Measurements from ENCODE around the gene ZDHHC14.

Gene ZDHHC14

DNA sequence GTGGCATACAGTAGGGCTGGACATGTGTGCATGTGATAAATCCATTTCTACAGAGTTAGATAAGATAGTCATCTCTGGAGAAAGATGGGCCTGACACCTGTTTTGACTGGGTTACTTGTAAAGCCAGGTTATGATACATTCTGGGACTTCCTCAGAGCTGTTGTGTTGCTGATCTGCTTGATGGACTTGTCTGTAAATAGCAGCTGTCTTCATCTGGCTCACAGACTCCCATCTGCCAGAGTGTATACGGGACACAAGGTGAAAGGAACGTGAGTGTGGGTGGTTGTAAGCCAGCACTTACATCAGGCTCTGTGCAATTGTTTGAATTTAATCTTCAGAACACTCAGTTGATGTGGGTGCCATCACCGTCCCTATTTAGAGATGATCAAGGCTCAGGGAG, 49.8 kb downstream of the ZDHHC14 start:
- Histone ChIP-seq H3K27me3 (ENCODE audit: low read depth) (no peaks in the 10 kb centered on the region), H3K4me3 (no peak overlapping the region), H3K9me3 (no peaks in the 10 kb centered on the region), H3K4me1 (peaks cover 12% of the 10 kb centered on the region), H3K36me3 (replicated peaks) (no peaks in the 10 kb centered on the region)
- no peak for DNase-seq (ENCODE audit: low spot score in 2 of 2)
- in situ Hi-C loops (cut with MboI; ENCODE audit: low sequenced_read_pairs) = no loop called here

DNA sequence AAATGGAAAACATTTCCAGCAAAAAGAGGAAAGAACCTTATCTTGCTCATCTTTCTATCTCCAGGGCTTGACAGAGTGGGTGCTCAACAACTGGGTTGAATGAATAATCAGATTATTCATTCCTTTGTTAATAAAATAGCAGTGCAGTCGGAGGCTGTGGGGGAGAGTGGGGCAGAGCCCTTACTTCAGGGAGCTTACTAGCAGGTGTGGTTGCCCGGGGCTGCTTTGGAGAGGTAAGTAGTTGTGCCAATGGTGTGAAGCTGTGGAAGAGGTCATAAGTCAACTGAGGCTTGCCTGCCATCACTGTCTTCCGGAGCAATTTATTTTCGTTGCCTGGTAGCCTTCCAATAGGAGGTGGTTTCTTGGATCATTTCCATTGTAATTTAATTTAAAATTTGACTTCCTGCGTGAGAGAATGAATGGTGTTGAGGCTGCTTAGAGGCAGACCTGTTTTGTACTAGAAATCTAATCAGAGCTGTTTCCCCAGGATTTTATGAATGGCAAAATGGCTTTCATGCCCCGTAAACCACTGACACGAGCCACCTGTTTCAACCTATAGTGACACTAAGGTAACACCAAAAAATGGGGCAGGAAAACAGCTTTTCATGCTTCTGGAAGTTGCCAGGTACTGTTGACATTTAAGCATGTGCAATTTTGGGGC, 51.4 kb downstream of the ZDHHC14 start:
- no peaks in the 10 kb centered on the region for H3K27me3 ChIP-seq (ENCODE audit: low read depth)
- H3K9me3 ChIP-seq = no peaks in the 10 kb centered on the region
- peaks cover 12% of the 10 kb centered on the region for H3K4me1 ChIP-seq
- H3K4me3 ChIP-seq = no peak overlapping the region
- H3K36me3 ChIP-seq (replicated peaks) = no peaks in the 10 kb centered on the region
- DNase-seq (ENCODE audit: low spot score in 2 of 2) = peak; percentile 59 to 74
- in situ Hi-C loops (cut with MboI; ENCODE audit: low sequenced_read_pairs) = no loop called here

DNA sequence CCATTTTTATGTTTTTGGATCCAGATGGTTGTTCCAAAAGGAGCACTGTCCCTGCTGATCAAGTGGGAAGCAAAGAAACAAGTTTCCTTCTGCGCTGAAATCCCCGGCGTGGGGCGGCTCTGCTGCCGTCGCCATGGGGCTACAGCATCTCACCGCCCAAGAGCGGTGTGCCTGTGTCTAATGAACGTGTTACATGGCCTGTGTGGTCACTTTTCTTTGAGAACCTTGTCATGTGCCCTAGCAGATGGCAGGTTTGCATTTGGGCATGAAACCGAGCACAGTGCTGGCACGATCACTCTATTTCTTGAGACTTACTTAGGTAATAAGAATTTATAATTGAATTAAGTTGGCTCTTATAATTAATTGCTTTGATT, 51.9 kb downstream of the ZDHHC14 start:
- in situ Hi-C loops (cut with MboI; ENCODE audit: low sequenced_read_pairs) = no loop called here
- Histone ChIP-seq H3K27me3 (ENCODE audit: low read depth) (no peaks in the 10 kb centered on the region), H3K9me3 (no peaks in the 10 kb centered on the region), H3K4me3 (no peak overlapping the region), H3K4me1 (peaks cover 15% of the 10 kb centered on the region), H3K36me3 (replicated peaks) (no peaks in the 10 kb centered on the region)
- no peak for DNase-seq (ENCODE audit: low spot score in 2 of 2)

DNA sequence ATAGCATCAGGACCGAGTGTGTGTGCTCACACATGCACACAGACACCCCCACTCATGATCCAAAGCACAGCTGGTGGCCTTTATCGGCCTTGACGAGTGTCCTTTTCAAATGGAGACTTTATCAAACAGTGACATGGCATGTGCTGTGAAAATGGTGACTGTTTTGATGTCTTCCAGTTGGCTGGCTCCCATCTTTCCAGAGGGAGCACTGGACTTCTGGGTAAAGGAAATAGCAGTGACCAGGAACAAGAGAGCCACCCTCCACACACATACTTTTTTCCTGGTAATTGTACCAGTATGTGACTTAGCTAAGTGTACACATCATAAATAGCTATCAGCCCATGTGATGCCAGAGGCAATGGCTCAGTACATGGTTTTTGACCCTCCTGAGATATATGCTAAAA, 52.7 kb downstream of the ZDHHC14 start:
- Histone ChIP-seq H3K27me3 (ENCODE audit: low read depth) (no peaks in the 10 kb centered on the region), H3K4me3 (no peak overlapping the region), H3K4me1 (peaks cover 15% of the 10 kb centered on the region), H3K9me3 (no peaks in the 10 kb centered on the region), H3K36me3 (replicated peaks) (no peaks in the 10 kb centered on the region)
- no peak for DNase-seq (ENCODE audit: low spot score in 2 of 2)
- in situ Hi-C loops (cut with MboI; ENCODE audit: low sequenced_read_pairs) = no loop called here

GRCh38 chr6:157434349-157435033, 53.5 kb downstream of the ZDHHC14 start:
- no peak for DNase-seq (ENCODE audit: low spot score in 2 of 2)
- Histone ChIP-seq H3K36me3 (replicated peaks) (no peaks in the 10 kb centered on the region), H3K4me3 (no peak overlapping the region), H3K9me3 (no peaks in the 10 kb centered on the region), H3K4me1 (peaks cover 15% of the 10 kb centered on the region), H3K27me3 (ENCODE audit: low read depth) (no peaks in the 10 kb centered on the region)
- in situ Hi-C loops (cut with MboI; ENCODE audit: low sequenced_read_pairs) = no loop called here

DNA sequence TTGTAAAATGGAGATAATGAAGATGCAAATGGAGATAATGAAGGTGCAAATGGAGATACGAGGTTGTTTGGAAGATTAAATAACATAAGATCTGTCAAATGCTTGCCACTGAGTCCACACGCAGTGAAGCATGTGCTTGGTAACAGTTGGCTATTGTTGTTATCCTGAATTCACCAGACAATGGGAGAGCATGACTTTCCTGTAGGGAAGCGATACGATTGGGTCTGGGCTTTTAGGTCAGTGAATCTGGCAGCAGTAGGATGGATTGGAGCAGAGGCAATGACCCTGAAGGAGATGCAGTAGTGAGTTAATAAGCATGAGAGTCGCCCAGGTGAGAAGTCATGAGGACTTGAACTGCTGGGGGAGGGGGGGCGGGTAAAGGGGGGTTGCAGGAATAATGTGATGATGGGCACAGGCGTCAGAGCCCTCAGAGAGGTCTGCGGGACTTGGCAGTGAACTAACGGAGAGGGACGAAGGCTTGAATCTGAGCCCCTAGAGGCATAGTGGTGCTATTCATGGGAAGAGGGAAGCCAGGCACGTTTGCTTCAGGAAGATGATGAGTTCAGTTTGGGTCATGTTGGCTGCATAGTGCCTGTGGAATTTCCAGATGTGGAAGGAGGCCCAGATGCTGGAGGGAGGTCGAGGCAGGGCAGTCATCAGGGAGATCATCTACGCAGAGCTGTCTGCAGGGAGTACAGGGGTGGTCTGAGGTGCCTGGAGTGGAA, 55.4 kb downstream of the ZDHHC14 start:
- Histone ChIP-seq H3K27me3 (ENCODE audit: low read depth) (no peaks in the 10 kb centered on the region; the same call in 1 of the 2 replicates), H3K4me3 (no peak overlapping the region), H3K9me3 (no peaks in the 10 kb centered on the region), H3K4me1 (peaks cover 15% of the 10 kb centered on the region), H3K36me3 (replicated peaks) (no peaks in the 10 kb centered on the region)
- in situ Hi-C loops (cut with MboI; ENCODE audit: low sequenced_read_pairs) = no loop called here
- no peak for DNase-seq (ENCODE audit: low spot score in 2 of 2)

GRCh38 chr6:157436944-157437336, 56.0 kb downstream of the ZDHHC14 start:
- Histone ChIP-seq H3K4me3 (no peak overlapping the region), H3K4me1 (peaks cover 11% of the 10 kb centered on the region), H3K36me3 (replicated peaks) (no peaks in the 10 kb centered on the region), H3K9me3 (no peaks in the 10 kb centered on the region), H3K27me3 (ENCODE audit: low read depth) (no peaks in the 10 kb centered on the region; the same call in 1 of the 2 replicates)
- in situ Hi-C loops (cut with MboI; ENCODE audit: low sequenced_read_pairs) = no loop called here
- no peak for DNase-seq (ENCODE audit: low spot score in 2 of 2)

GRCh38 chr6:157438611-157439111, 57.7 kb downstream of the ZDHHC14 start:
- DNase-seq (ENCODE audit: low spot score in 2 of 2) = no peak
- in situ Hi-C loops (cut with MboI; ENCODE audit: low sequenced_read_pairs) = no loop called here
- H3K27me3 ChIP-seq (ENCODE audit: low read depth) = no peaks in the 10 kb centered on the region; the same call in 1 of the 2 replicates
- H3K4me3 ChIP-seq = no peak overlapping the region
- 0 out of 2 replicates have a peak, but pooled peaks cover 2% of the 10 kb centered on the region for H3K4me1 ChIP-seq
- H3K36me3 ChIP-seq (replicated peaks) = no peaks in the 10 kb centered on the region
- H3K9me3 ChIP-seq = no peaks in the 10 kb centered on the region

- 0 out of 2 replicates have a peak, but pooled peaks cover 2% of the 10 kb centered on the region for H3K4me1 ChIP-seq
- no peaks in the 10 kb centered on the region for H3K36me3 ChIP-seq (replicated peaks)
These were observed 59.2 kb downstream of the ZDHHC14 start for GRCh38 chr6:157440171-157440570.

GRCh38 chr6:157442291-157442690, 61.3 kb downstream of the ZDHHC14 start:
- in situ Hi-C loops (cut with MboI; ENCODE audit: low sequenced_read_pairs) = no loop called here
- no peak overlapping the region for H3K4me3 ChIP-seq
- H3K9me3 ChIP-seq = no peaks in the 10 kb centered on the region
- no peaks in the 10 kb centered on the region; the same call in 1 of the 2 replicates for H3K27me3 ChIP-seq (ENCODE audit: low read depth)
- DNase-seq (ENCODE audit: low spot score in 2 of 2) = no peak
- H3K36me3 ChIP-seq (replicated peaks) = no peaks in the 10 kb centered on the region
- H3K4me1 ChIP-seq = 0 out of 2 replicates have a peak, but pooled peaks cover 2% of the 10 kb centered on the region

More at GRCh38 chr6:157440171-157440570, 59.2 kb downstream of the ZDHHC14 start:
- no peak for DNase-seq (ENCODE audit: low spot score in 2 of 2)
- H3K9me3 ChIP-seq = no peaks in the 10 kb centered on the region
- H3K4me3 ChIP-seq = no peak overlapping the region
- in situ Hi-C loops (cut with MboI; ENCODE audit: low sequenced_read_pairs) = no loop called here
- no peaks in the 10 kb centered on the region; the same call in 1 of the 2 replicates for H3K27me3 ChIP-seq (ENCODE audit: low read depth)

- in situ Hi-C loops (cut with MboI; ENCODE audit: low sequenced_read_pairs) = no loop called here
- H3K36me3 ChIP-seq (replicated peaks) = no peaks in the 10 kb centered on the region
These were observed 62.2 kb downstream of the ZDHHC14 start for GRCh38 chr6:157443066-157443800.

GRCh38 chr6:157445277-157446009, 64.5 kb downstream of the ZDHHC14 start:
- Histone ChIP-seq H3K4me1 (peaks cover 3% of the 10 kb centered on the region; the same call in 1 of the 2 replicates), H3K4me3 (no peak overlapping the region), H3K27me3 (ENCODE audit: low read depth) (no peaks in the 10 kb centered on the region), H3K36me3 (replicated peaks) (no peaks in the 10 kb centered on the region), H3K9me3 (no peaks in the 10 kb centered on the region)
- in situ Hi-C loops (cut with MboI; ENCODE audit: low sequenced_read_pairs) = no loop called here
- no peak for DNase-seq (ENCODE audit: low spot score in 2 of 2)

More at GRCh38 chr6:157443066-157443800, 62.2 kb downstream of the ZDHHC14 start:
- no peak for DNase-seq (ENCODE audit: low spot score in 2 of 2)
- no peaks in the 10 kb centered on the region for H3K4me1 ChIP-seq
- H3K9me3 ChIP-seq = no peaks in the 10 kb centered on the region
- no peaks in the 10 kb centered on the region; the same call in 1 of the 2 replicates for H3K27me3 ChIP-seq (ENCODE audit: low read depth)
- no peak overlapping the region for H3K4me3 ChIP-seq

- H3K4me1 ChIP-seq = peaks cover 3% of the 10 kb centered on the region; the same call in 1 of the 2 replicates
- no peak overlapping the region for H3K4me3 ChIP-seq
- no peak for DNase-seq (ENCODE audit: low spot score in 2 of 2)
- H3K36me3 ChIP-seq (replicated peaks) = no peaks in the 10 kb centered on the region
- H3K27me3 ChIP-seq (ENCODE audit: low read depth) = no peaks in the 10 kb centered on the region
- in situ Hi-C loops (cut with MboI; ENCODE audit: low sequenced_read_pairs) = no loop called here
- no peaks in the 10 kb centered on the region for H3K9me3 ChIP-seq
These were observed 66.7 kb downstream of the ZDHHC14 start for GRCh38 chr6:157447735-157448134.

Measured in HAP-1 (cell line).